HUES48 (cell line): ENCODE data around the gene RASA3.
"Not testable (repeated sequence)": the region's sequence is repeated elsewhere in the genome, so short reads cannot be mapped to it uniquely, and the experiment has no call there.

Experiments
- H3K27ac ChIP-seq: one replicate; pipeline ENCODE4 v1.7.0; 2013; ENCODE audit warnings: low read depth, low read length, inconsistent platforms
- H3K27me3 ChIP-seq: 2 replicates; pipeline ENCODE4 v1.6.1; 2013; ENCODE audit warnings: mild to moderate bottlenecking, low read length; ENCODE audit not compliant: control insufficient read depth, insufficient read depth
- H3K36me3 ChIP-seq: 2 replicates; pipeline ENCODE4 v1.6.1; 2013; ENCODE audit warnings: low read length; ENCODE audit not compliant: control insufficient read depth, insufficient read depth
- H3K4me1 ChIP-seq: 2 replicates; pipeline ENCODE4 v1.6.1; 2013; ENCODE audit warnings: mild to moderate bottlenecking, low read length; ENCODE audit not compliant: control insufficient read depth, insufficient read depth
- H3K4me3 ChIP-seq: 2 replicates; pipeline ENCODE4 v1.5.1; 2013; ENCODE audit warnings: mild to moderate bottlenecking, low read depth, low read length
- H3K9ac ChIP-seq: 2 replicates; pipeline ENCODE4 v1.6.1; 2013; ENCODE audit warnings: mild to moderate bottlenecking, low read depth, low read length, moderate library complexity
- H3K9me3 ChIP-seq: 2 replicates; pipeline ENCODE4 v1.6.1; 2013; ENCODE audit warnings: low read length; ENCODE audit not compliant: control insufficient read depth, insufficient read depth

RASA3 gene

DNA sequence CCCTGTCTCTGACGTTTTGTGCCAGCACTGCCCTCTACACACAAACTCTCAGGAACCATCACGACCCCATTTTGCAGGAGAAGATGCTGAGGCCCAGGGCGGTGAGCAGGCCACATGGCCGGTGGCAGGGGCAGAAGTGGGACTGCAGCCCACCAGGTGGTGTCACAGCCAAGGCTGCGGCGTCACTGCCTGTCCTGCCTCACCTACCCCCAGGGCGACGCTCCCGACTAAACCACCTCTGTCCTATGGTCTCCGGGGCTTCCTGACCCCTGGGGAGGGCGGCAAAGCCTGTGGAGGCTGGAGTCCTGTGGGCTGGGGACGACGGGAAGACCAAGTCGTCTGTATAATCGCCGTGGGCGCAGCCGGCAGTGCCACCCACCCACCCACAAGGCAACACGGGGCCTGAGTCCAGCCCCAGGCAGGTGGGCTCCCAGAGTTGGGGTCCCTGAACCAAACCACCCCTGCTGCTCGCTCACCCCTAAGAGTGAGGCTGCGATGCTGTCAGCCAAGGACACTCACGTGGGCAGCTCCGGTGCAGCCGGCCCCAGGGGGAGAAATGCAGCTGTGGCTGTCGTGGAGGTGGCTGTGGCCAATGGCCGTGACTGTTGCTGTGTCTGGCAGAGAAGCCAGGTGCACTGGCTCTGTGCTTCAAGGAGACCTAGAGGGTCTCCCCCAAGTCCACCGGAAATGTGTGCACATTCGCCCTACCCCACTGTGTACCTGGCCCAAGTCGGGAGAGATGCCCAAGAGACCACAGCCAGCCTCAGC is 29.7 kb downstream of the RASA3 start:
- Histone ChIP-seq H3K27ac (no peak overlapping the region), H3K36me3 (no peaks in the 10 kb centered on the region), H3K9me3 (no peaks in the 10 kb centered on the region), H3K4me3 (no peak overlapping the region), H3K9ac (no peak overlapping the region), H3K4me1 (no peaks in the 10 kb centered on the region), H3K27me3 (no peaks in the 10 kb centered on the region)

DNA sequence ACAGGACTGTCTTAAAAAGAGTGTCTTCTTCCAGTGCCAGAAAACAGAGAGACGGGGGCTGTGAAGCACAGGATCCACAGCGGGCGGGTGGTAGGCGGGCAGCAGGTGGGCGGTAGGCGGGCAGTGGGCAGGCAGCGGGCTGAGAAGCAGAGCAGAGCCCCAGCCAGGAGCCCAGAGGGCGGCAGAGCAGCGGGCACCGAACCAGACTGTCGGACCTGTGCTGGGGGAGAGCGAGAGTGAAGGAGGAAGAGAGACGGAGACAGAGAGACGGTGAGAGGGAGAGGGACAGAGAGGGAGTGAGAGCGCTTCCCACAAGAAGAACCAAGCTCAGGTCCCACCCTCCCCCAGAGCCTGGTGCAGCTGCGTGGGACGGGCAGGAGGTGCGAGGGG is 30.3 kb downstream of the RASA3 start:
- no peaks in the 10 kb centered on the region for H3K4me1 ChIP-seq
- no peak overlapping the region for H3K27ac ChIP-seq
- H3K4me3 ChIP-seq: no peak overlapping the region
- no peaks in the 10 kb centered on the region for H3K36me3 ChIP-seq
- H3K9me3 ChIP-seq: no peaks in the 10 kb centered on the region
- H3K9ac ChIP-seq: no peak overlapping the region
- H3K27me3 ChIP-seq: no peaks in the 10 kb centered on the region

DNA sequence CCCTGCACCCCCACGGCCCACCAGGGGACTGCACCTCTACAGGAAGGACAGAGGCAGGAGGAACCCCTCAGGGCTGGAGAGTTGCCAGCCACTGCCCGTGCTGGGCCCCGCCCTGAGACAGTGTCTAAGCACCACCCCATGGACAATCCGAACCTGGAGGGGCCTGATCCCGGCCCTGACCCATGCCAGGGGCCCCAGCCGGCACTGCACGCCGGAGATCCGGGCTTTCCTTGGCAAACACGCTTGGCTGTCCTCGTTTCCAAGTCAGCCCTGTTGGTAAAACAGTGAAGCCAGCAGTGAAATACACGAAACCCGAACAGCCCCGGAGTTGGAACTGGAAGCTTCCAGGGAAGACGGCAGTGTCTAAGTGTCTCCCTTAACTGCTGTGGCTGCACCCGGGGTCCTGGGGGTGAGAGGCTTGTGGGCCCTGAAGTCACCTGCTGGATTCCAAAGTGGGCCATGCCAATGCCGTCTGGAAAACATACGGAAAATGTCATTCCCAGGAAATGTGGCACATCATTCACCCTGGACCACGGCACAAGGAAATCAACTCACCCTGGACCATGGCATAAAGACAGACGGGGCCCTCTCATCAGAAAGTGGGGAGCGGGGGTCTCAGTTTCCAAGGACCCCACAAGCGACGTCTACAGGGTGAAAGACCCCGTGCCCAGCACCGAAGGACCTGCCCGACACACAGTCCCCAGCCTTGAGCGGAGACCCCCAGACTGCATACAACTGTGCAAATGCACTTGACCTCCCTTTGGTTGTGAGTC is 30.9 kb downstream of the RASA3 start:
- H3K9me3 ChIP-seq: no peaks in the 10 kb centered on the region
- no peak overlapping the region for H3K9ac ChIP-seq
- H3K4me1 ChIP-seq: no peaks in the 10 kb centered on the region
- H3K4me3 ChIP-seq: no peak overlapping the region
- H3K36me3 ChIP-seq: no peaks in the 10 kb centered on the region
- no peak overlapping the region for H3K27ac ChIP-seq
- no peaks in the 10 kb centered on the region for H3K27me3 ChIP-seq

DNA sequence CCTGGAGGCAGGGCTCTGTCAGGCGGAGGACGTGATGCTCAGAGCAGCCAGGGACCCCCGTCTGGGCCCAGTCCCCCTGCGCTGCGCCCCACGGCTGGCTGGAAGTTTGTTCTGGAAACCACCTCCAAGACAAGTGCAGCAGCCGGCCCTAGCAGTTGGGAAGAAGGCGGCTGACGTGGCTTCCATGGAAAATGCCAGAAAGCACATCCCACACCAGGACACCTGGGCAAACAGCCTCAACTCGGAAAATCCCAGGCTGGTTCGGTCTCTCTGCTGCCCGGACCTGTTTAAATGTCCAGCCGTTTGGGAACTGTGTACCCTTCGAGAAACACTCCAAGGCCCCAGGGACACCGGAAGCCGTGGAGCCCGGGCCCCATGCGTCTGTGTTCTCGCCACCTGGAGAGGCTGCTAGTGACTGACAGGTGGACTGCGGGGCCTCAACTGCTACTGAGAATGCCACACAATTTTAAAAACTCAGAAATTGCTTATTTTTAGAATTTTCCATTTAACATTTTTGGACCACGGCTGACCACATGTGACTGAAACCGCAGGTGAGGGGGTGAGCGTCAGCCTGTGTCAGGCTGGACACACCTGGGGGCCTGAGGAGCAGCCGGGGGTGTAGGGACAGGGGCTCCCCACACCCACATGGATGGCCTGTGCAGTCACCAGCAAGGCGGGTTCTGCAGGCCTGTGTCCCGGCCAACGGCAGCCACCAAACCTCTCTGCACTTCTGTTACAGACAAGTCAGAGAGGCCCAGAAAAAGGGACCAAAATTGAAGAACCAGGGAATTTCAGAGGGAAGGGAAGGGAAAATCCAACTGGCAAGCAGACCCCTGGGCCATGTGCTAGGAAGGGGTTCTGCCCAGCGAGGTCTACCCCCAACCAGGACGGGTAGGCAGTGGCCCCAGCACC is 31.7 kb downstream of the RASA3 start:
- no peaks in the 10 kb centered on the region for H3K4me1 ChIP-seq
- H3K9me3 ChIP-seq: no peaks in the 10 kb centered on the region
- no peak overlapping the region for H3K27ac ChIP-seq
- no peaks in the 10 kb centered on the region for H3K27me3 ChIP-seq
- H3K4me3 ChIP-seq: no peak overlapping the region
- H3K9ac ChIP-seq: no peak overlapping the region
- no peaks in the 10 kb centered on the region for H3K36me3 ChIP-seq

DNA sequence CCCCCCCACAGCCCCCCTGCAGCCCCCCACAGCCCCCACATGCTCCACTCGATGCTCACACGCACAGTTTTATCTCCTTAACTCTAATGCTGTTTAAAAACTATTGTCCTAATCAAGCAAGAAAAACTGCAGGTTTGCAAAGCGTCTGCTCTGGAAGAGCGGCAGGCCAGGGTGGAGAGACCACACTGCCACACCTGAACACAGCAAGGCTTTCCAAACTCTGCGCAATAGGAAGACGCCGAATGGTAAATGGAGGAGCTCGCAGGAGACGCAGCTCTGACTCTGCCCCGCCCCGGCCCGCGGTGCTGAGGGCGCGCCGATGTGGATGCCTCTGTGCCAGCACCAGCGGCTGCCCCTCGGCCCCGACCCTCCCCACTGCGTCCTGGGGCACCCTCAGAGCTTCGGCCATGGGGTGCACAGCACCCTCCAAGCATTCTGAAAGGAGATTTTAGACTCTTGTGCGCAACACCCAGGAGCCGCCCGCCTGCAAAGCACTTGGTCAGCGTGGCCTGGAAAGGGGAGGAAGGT is 32.4 kb downstream of the RASA3 start:
- Histone ChIP-seq H3K9ac (no peak overlapping the region), H3K27ac (no peak overlapping the region), H3K27me3 (no peaks in the 10 kb centered on the region), H3K4me1 (no peaks in the 10 kb centered on the region), H3K4me3 (no peak overlapping the region), H3K36me3 (no peaks in the 10 kb centered on the region), H3K9me3 (no peaks in the 10 kb centered on the region)

DNA sequence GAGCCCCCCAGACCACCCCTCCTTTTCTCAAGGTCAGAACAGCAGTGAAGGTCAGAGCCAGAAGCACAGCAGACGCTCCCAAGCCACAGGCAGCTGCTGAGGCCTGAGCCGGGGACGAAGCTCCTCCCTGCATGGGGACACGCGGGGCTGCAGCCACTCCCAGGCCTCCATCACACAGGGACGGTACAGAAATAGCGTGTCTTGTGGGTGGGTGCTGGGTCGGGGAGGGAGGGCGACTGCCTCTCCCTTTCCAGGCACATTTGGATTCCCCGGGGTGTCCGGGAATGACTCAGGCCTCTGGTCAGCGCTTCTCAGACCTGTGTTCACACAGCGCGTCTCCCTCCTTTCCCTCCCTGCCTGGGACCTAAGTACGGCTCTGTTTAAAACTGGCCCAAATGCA is 33.2 kb downstream of the RASA3 start:
- Histone ChIP-seq H3K9ac (no peak overlapping the region), H3K4me1 (no peaks in the 10 kb centered on the region), H3K27me3 (no peaks in the 10 kb centered on the region), H3K36me3 (no peaks in the 10 kb centered on the region), H3K27ac (peak overlapping the region; percentile 18), H3K4me3 (no peak overlapping the region), H3K9me3 (no peaks in the 10 kb centered on the region)

DNA sequence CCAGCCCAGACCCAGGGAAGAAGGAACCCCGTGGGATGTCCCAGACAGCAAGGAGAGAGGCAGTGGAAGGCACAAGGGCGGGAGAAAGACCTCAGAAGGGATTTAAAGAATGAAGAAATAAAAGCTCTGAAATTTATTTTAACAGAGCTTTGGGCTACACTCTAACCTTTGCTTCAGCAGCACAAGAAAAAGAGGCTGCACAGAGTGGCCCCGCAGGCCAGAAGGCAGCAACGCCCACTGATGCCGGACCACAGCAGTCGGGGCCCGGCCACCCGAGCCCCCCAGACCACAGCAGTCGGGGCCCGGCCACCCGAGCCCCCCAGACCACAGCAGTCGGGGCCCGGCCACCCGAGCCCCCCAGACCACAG is 33.8 kb downstream of the RASA3 start:
- not testable (repeated sequence) for H3K9me3 ChIP-seq, H3K9ac ChIP-seq, H3K4me1 ChIP-seq, H3K27ac ChIP-seq, H3K36me3 ChIP-seq, H3K27me3 ChIP-seq, H3K4me3 ChIP-seq

DNA sequence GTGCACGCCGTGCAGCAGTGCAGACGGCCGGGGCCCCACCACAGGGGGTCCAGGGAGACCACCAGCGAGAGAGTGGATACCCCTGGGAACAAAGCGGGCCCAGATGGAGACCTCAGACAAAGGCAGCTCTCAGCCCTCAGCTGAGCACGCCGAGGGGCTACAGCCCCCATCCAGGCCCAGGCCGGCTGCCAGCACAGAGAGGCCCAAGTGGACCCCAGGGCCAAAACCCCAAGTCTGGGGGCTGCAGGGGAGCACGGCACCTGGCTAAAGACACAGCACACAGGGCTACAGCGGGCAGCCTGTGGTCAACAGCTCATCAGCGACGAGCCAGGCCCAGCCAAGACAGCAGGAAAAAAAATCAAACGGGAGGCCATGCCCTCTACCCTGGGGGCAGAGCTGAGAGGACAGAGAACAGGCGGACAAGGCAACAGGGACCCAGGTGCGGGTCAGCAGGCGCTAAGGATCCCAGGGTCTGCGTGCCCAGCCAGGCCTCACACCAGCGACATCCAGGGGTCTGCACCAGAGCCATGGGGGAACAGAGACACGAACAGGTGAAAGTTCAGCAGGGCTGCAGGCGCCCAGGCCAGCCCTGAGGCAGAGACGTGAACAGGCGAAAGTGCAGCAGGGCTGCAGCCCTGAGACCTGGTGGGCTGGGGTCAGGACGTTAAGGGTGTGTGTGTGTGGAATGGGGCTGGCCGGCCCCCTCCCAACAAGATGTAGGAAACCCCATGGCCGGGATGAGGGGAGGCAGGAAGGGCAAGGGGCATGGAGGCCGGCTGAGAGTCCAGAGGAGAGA is 34.3 kb downstream of the RASA3 start:
- H3K4me3 ChIP-seq: no peak overlapping the region
- no peaks in the 10 kb centered on the region for H3K36me3 ChIP-seq
- H3K27ac ChIP-seq: no peak overlapping the region
- H3K9ac ChIP-seq: no peak overlapping the region
- no peaks in the 10 kb centered on the region for H3K4me1 ChIP-seq
- H3K9me3 ChIP-seq: peaks cover 1% of the 10 kb centered on the region; the same call in 1 of the 2 replicates
- no peaks in the 10 kb centered on the region for H3K27me3 ChIP-seq

DNA sequence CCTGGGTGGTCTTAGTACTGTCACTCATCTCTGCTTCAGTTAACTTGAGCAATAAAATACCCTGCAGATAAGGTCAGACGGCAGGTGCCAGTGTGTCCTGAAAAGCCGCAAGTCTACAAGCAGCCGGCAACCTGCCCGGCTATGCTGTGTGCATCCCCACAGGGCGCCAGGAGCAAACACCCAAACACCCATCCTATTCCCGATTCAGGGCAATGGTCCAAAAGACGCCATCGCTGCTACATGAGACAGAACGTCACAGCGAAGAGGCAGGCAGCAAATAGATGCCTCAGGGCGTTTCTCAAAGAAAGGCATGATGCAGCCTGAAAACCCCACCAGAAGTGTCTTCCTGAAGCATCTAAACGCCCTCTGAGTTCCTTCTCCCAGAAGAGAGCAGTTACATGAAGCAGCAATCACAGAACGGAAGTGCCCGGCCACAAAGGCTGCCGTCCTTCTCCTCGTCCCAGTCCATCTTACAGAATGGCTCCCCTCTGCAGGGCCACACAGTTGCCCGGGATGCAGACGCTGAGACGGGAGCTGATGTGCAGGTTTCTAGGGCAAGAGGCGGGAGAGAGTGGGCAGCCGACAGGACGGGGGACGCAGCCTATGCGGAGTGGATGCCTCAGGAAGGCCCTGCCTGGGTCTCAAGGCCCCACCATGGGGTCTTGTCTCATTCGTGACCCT is 35.1 kb downstream of the RASA3 start:
- H3K9me3 ChIP-seq: peaks cover 3% of the 10 kb centered on the region; the same call in 1 of the 2 replicates
- no peak overlapping the region for H3K4me3 ChIP-seq
- no peaks in the 10 kb centered on the region for H3K4me1 ChIP-seq
- H3K9ac ChIP-seq: no peak overlapping the region
- H3K27me3 ChIP-seq: no peaks in the 10 kb centered on the region
- H3K27ac ChIP-seq: no peak overlapping the region
- H3K36me3 ChIP-seq: no peaks in the 10 kb centered on the region

DNA sequence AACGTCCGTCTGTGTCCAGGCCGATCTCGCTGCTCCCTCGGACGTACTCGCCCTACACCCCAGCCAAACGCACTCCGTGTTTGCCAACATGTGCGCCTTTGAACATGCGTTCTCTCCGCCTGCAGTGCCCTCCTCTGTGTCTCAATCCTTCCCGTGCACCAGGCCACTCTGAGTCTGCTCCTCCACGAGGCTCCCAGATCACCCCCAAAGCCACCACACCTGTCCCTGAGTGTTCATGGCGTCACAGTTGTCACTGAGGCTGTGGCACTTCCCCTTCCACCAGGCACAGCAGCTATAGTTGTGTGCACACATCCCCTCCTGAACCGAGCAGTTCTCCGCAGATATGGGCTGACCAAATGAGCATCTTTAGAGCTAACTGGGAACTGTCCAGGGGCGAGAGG is 35.6 kb downstream of the RASA3 start:
- no peaks in the 10 kb centered on the region for H3K36me3 ChIP-seq
- H3K9me3 ChIP-seq: peaks cover 3% of the 10 kb centered on the region; the same call in 1 of the 2 replicates
- H3K4me1 ChIP-seq: no peaks in the 10 kb centered on the region
- no peak overlapping the region for H3K9ac ChIP-seq
- H3K27ac ChIP-seq: no peak overlapping the region
- H3K27me3 ChIP-seq: no peaks in the 10 kb centered on the region
- H3K4me3 ChIP-seq: no peak overlapping the region
